Breast epithelium (tissue), 3 donors: ENCODE data around the gene OR56B4.

Source experiments
- CTCF ChIP-seq, 3 donors: fragments of 450-650 bp; IDR thresholded peaks; one replicate each; pipeline ENCODE4 v1.5.1; 2016 to 2017; ENCODE audit warnings: antibody characterized with exemption in 3 of 3, mild to moderate bottlenecking in 3 of 3, moderate library complexity in 3 of 3
- POLR2A ChIP-seq: fragments of 450-650 bp; IDR thresholded peaks from one replicate; pipeline ENCODE4 v1.6.1; 2016; ENCODE audit warnings: antibody characterized with exemption, mild to moderate bottlenecking, moderate library complexity
- POLR2AphosphoS5 ChIP-seq, 3 donors: sonication (generic); formaldehyde crosslinking; IDR thresholded peaks; one replicate each; pipeline ENCODE4 v1.6.1; 2017; ENCODE audit warnings: antibody characterized with exemption in 3 of 3

- TF ChIP-seq CTCF (IDR thresholded peaks at IDR 0.05): no peak
- TF ChIP-seq POLR2AphosphoS5 (IDR thresholded peaks at IDR 0.05): no peak
- no peak for TF ChIP-seq POLR2A
These were observed 4.2 kb downstream of the OR56B4 start for GRCh38 chr11:6111673-6112072.
